PC-3 (cell line): ENCODE results near the gene HDAC4.

Source experiments
- EZH2 ChIP-seq: fragments of 300-600 bp; sonication (generic); IDR thresholded peaks from one replicate; pipeline ENCODE4 v1.6.1; 2017; ENCODE audit warnings: antibody characterized with exemption, mild to moderate bottlenecking, low read length; ENCODE audit not compliant: unreplicated experiment
- TF ChIP-seq, protein P1 (sequence below): fragments of 300-600 bp; sonication (generic); conservative IDR thresholded peaks from 2 replicates; pipeline ENCODE4 v1.5.1; 2017; ENCODE audit warnings: antibody characterized with exemption, low read depth, mild to moderate bottlenecking, low read length

DNA sequence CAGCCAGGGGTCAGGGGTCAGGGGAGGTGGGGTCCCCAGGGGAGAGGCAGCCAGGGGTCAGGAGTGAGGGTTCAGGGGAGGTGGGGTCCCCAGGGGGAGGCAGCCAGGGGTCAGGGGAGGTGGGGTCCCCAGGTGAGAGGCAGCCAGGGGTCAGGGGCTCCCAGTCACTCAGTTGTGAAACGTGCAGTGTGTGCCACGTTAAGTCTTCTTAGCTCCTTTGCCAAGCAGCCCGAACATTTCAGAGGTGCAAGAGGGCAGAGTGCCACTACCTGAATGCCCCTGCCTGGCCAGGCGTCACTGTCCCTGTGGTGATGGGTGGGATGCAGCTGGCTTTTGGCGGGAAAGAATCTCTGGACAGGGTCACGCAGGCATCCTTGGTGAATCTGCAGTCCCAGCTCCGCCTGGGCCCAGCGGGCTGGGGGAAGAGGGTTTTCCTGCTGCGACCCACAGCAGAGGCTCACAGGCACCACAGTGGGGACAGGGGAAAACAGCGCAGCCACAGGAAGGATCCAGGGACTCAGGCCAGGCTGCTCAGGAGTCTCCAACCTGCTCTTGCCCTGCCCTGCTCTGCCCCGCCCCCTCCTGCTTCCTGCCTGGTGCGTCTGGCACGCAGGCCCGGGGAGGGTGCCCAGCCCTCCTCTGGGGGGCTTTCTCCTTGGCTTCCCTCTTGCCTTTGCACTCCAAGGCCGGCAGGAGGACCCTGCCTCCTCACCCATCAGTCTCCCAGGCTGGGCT, 364.7 kb downstream of the HDAC4 start:
- no peak for TF ChIP-seq EZH2
- TF ChIP-seq, protein P1, sequence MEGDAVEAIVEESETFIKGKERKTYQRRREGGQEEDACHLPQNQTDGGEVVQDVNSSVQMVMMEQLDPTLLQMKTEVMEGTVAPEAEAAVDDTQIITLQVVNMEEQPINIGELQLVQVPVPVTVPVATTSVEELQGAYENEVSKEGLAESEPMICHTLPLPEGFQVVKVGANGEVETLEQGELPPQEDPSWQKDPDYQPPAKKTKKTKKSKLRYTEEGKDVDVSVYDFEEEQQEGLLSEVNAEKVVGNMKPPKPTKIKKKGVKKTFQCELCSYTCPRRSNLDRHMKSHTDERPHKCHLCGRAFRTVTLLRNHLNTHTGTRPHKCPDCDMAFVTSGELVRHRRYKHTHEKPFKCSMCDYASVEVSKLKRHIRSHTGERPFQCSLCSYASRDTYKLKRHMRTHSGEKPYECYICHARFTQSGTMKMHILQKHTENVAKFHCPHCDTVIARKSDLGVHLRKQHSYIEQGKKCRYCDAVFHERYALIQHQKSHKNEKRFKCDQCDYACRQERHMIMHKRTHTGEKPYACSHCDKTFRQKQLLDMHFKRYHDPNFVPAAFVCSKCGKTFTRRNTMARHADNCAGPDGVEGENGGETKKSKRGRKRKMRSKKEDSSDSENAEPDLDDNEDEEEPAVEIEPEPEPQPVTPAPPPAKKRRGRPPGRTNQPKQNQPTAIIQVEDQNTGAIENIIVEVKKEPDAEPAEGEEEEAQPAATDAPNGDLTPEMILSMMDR: no peak
